GM18868 (cell line): ENCODE measurements around the gene ZNF208.
"Not testable (repeated sequence)": the region's sequence is repeated elsewhere in the genome, so short reads cannot be mapped to it uniquely, and the experiment has no call there.

Experiments
- ATAC-seq: cut with Tn5 transposase; IDR thresholded peaks from one replicate; pipeline ENCODE4 v1.9.1; 2021; ENCODE audit warnings: mild to moderate bottlenecking, moderate library complexity; ENCODE audit not compliant: unreplicated experiment

The ZNF208 gene

DNA sequence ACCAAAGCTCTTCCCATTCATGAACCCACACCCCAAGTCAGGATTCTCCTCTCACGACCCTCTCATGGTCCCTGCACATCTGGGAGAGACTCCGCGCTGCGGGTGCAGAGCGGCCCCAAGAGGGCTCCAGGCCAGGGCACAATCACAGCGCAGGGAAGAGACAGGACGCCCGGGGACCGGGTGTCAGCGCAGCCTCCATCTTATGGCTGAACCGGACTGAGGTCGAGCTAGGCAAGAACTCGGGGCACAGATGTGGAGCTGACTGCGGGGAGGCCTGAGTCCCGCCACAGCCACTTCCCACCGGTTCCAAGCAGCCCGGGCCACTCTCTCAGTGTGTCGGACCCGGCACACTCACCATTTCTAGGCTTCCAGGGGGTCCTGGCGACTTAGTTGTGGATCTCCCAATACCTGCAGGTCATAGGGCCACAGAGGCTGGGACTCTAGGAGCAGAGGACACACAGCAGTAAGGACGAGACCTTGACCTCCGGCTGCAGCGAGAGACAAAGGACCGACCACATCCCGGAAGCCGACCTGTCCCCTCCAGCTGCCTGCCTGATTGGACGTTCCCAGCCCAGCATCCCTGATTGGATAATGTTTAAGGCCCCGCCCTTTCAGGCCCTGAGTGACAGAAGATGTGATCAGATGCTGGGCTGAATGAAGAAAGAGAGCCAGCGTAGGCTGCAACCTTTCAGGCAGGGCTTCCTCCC lies at the start of gene ZNF208:
Gene ZNF208, minus strand, starts transcription at position 507 of the 707 bp plus-strand sequence. Its CDS starts 149 bp downstream, at position 358.
- not testable (repeated sequence) for ATAC-seq

DNA sequence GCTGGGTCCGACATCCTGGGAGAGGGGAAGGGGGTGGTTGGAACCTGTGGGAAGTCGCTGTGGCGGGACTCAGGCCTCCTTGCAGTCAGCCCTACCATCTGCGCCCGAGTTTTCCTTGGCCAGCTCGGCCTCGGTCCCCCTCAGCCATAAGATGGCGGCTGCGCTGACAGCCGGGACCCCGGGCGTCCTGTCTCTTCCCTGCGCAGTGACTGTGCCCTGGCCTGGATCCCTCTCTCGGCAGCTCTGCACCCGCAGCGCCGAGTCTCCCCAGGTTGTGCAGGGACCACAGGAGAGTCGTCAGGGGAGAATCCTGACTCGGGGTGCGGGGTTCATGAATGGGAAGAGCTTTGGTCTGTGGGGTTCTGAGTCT lies 41.9 kb upstream of the ZNF208 start:
- no peak for ATAC-seq

DNA sequence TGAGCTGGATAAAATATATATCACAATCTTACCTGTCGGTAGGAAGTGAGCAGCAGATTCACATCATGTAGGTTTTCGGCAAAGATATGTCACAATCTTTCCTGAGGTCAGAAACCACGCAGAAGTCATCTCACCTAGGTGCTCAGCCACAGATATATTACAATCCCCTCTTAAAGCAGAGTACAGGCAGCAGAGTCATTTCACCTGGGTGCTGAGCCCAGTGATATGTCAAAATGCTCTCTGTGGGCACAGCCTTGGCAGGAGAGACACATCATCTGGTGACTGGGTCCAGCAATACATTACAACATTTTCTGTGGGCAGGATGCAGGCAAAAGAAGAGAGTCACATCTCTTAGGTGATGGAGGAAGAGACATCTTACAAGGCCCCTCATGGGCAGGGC lies 30.4 kb upstream of the ZNF208 start:
- ATAC-seq, result not testable (repeated sequence)

DNA sequence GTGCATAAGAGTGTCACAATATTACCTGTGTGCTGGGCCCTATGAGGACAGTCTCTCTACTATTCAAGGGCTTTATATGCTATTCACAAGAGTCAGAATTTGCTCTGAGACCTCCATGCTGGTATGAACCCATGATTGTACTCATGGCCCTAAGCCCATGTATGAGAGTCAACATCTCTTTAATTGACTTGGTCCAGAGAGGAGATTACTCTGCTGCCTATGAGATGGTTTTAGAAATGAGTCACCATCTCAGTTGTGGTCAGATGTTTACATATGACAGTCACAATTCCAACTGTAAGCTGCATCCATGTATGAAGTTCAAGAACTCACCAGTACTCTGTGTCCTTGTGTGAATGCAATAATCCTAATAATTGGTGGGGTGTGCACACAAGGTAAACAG lies 19.9 kb upstream of the ZNF208 start:
- no peak for ATAC-seq

DNA sequence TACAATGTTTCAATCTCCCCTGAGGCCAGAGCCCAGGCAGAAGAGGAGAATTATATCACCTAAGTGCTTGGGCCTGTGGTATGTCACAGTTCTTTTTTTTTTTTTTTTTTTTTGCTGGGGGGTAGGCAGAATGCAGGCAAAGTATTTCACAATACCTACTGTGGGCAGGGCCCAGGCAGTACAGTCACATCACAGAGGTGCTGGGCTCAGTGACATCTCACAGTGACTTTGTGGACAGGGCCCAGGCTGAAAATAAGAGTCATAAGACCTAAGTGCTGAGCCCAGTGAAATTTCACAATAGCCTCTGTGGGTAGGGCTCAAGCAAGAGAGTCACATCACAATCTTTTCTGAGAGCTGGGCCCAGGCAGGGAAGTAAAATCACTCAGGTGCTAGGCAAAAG lies 15.9 kb upstream of the ZNF208 start:
- no peak for ATAC-seq

DNA sequence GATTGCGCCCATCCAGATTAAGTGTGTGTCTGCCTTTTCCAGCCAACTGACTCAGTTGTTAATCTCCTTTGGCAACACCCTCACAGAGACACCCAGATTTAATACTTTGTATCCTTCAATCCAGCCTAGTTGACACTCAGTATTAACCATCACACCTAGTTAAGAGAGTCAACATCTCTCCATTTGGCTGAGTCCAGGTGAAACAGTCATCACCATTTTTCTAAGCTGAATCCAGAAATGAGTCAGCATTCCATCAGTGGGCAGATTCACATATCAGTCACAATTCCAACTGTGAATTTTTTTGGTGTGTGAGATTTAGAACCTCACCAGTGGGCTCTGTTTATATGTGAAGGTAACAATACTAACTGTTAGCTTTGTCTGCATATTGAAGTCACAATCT lies 14.8 kb upstream of the ZNF208 start:
- ATAC-seq, result not testable (repeated sequence)

DNA sequence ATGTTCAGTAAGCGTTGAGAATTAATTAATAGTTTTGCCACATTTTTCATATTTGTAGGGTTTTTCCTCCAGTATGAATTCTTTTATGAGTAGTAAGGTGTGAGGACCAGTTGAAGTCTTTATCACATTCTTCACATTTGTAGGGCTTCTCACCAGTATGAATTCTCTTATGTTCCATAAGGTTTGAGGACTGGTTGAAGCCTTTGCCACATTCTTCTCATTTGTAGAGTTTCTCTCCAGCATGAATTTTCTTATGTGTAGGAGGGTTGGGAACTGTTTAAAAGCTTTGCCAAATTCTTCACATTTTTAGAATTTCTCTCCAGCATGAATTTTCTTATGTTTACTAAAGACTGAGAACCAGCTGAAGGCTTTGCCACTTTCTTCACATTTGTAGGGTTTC lies 40.3 kb downstream of the ZNF208 start:
- ATAC-seq, result no peak

DNA sequence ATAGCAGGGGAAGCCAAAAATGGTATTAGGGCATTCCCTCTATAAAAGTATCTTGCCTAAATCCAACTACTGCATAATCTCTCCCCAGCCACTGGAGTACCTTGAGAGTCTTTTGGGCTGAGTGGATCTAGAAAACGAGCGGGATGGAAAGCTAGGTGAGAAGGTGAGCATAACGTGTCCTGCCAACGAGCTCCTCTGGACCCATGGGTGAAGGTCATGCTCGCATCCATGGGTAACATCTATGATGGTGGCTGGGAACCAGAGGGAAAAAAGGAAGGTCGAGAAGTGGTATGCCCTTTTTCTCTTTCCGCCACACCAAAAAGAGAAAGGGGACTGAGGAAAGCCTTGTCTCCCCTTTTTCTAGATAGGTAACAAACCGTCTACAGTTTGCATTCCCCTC lies 63.0 kb downstream of the ZNF208 start:
- no peak for ATAC-seq

DNA sequence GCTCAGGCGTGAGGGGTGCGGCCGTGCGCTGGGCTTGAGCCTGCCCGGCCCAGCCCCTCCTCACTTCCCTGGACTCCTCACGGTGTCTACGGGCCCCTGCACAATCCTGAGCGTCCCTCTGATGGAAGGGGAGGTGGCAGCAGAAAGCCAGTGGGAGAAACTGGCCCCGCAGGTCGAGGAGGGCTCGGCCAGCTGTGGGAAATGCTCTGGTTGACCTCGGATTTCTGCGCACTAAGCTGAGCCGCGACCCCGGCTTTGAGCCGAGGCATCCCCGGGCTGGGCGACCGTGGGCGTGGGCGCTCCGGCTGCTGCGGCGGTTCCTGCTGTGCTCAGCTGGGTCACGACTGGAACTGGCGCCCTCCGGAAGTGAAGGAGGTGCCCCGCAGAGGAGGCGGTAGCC lies 70.1 kb downstream of the ZNF208 start:
- ATAC-seq, result no peak

DNA sequence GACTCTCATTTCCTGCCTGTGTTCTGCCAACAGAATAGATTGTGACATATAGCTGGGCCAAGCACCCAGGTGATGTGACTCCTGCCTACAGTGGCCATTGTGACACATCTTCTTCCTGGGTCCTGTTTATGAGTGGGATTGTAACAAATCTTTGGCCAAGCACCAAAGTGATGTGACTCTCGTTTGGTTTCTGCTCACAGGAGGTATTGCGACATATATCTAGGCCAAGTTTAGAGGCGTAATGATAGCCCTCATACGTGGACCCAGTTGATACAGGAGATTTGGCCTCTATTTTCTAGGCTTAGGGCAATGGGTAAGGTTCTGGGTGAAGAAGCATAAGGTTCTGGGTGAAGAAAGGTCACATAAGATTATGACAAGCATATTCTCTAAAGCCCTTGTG lies 76.2 kb downstream of the ZNF208 start:
- no peak for ATAC-seq

DNA sequence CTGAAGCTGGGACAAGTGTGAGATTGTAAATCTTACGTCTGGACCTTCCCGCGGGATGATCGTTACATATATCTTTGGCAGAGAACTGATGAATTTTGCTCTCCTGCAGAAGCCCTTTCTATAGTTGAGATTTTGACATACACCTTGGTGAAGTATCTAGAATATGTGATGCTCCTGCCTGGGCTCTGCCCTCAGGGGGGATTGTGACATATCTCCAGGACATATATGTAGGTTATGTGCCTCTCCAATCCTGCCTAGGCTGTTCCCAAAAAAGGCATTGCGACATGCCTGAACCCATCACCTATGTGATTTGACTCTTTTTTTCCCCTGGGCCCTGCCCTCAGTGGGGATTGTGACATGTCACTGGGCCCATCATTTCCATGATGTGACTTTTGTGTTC lies 76.6 kb downstream of the ZNF208 start:
- ATAC-seq, result no peak

DNA sequence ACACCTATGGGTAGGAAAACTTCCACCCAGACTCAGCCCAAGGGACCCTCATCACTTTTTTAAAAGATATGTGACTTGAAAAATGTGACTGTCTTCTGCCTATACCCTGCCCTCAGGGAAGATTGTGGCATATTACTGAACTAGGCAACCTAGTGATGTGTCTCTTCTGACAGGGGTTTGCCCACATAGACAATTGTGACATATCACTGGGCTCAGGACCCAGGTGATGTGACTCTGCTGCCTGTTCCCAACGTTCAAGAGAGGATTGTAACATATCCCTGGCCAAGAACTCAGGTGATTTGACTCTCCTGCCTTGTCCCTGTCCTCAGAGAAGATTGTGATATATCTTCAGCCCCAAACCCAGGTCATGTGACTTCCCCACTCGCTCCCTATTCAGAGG lies 88.5 kb downstream of the ZNF208 start:
- no peak for ATAC-seq

DNA sequence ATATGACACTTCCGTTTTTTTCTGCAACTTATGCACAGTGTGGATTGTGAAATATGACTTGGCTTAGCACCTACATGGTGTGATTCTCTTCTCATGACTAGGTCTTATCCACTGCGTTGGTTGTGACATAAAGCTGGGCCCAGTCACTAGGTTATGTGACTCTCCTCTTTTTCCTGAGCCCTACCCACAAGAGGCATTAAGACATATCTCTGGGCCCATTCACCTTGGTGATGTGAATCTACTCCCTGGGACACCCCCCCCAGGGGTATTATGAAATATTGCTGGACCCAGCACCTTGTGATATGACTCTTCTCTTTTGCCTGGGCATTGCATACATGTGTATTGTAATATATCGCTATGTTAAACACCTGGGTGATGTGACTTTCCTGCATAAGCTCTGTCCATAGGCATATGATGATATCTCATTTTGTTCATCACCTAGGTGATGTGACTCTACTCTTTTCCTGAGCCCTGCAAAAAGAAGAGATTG lies 89.0 kb downstream of the ZNF208 start:
- no peak for ATAC-seq

DNA sequence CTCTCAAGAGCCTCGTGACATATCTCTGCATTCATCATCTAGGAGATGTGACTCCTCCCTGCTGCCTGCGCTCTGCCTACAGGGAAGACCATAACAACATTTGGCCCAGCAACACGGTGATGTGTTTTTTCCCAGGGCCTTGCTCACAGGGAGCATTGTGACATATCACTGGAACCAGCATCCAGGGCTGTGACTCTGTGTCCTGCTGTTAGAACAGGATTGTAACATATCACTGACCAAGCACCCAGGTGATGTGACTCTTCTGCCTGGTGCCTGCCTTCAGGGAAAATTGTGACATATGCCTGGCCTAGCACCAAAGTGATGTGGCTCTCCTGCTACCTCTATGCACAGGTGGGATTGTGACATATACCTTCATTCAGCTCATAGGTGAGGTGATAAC lies 95.3 kb downstream of the ZNF208 start:
- no peak for ATAC-seq

DNA sequence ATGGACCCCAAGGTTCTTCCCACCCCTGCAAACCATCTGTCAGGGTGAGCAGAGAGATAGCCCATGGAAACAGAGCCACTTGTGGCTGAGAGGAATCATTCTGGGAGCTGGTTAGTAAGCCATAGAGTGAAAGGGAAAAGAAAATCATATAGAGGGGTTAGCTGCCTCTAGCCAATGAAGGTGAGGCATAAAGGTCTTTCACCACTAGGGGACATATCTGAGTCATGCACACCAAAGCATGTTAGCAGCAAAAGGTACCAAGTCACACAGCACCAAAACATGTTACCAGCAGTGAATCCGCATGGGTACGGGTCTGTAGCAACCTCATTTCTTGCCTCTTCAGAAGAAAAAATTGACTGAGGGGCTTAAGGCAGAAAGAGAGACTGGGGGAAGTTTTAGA lies 98.1 kb downstream of the ZNF208 start:
- ATAC-seq, result no peak

DNA sequence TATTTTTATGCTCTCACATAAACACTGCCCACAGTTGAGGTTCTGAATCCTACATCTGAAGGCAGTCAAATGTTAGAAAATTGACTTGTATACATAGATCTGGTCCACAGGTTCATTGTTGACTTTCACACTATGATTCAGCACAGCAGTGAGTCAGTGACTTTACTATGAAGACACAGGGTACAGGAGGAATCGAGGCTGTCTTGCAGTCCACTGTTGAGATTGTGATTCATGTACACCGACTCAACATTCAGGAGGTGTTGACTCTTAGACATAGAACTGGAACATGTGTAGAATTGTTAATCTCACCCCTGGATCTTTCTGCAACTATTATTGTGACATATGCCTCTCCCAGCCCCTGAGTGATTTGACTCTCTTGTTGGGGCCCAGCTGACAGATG lies 100.4 kb downstream of the ZNF208 start:
- ATAC-seq, result no peak

DNA sequence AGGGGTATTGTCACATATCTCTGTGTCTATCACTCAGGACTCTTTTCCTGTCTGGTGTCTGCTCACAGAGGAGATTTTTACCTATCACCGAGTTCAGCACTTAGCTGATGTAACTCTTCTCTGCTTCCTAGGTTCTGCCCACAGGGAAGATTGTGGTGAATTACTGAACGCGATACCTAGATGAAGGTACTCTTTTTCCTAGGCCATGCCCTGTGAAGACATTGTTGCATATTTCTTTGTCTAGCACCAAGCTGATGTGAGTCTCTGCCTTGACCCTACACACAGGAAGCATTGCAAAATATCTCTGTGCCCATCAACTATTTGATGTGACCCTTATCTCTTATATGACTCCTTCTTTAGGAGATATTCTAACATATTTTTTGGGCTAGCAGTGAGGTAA lies 102.7 kb downstream of the ZNF208 start:
- ATAC-seq, result no peak

DNA sequence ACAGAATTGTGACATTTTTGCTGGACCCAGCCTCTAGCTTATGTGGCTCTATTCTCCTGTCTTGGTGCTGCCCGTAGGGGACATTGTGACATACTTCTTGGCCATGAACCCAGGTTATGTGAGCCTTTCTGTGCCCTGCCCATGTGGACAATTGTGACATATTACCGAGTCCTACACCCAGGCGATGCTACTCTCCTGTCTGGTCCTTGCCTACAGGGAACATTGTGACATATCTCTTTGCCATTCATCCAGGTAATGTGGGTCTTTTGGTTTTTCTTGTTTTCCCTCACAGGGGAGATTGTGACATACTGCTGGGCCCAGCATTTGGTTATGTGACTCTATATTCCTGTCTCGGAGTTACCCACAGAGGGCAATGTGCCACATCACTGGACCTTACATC lies 103.2 kb downstream of the ZNF208 start:
- no peak for ATAC-seq

DNA sequence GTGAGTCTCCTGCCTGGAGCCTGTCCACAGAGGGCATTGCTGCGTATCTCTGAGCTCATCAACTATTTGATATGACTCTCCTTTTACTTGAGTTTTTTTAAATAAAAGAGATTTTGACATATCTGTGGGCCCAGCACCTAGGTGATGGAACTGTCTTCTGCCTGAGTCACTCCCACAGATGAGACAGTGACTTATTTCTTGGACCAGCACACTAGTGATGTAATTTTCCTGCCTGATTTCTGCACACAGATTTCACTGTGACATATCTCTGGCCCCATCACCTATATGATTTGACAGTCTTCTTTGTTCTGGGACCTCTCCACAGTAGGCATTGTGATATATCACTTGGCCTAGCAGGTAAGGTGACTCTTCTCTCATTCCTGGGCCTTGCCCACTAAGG lies 108.2 kb downstream of the ZNF208 start:
- ATAC-seq, result no peak

DNA sequence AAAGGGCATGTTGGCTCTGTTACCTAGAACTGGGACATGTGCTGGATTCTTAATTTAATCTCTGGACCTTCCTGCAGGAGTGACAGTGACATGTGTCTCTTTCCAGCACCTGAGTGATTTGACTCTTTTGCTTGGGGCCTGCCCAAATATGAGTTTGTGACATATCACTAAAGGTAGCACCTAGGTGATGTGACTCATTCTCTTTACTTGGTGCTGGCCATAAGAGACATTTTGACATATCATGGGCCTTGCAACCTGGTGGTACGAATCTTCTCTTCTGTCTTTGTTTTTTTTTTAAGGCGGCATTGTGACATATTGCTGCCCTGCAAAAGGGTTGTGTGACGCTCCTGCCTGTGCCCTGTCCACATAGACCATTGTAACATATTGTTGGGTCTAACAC lies 108.9 kb downstream of the ZNF208 start:
- no peak for ATAC-seq

DNA sequence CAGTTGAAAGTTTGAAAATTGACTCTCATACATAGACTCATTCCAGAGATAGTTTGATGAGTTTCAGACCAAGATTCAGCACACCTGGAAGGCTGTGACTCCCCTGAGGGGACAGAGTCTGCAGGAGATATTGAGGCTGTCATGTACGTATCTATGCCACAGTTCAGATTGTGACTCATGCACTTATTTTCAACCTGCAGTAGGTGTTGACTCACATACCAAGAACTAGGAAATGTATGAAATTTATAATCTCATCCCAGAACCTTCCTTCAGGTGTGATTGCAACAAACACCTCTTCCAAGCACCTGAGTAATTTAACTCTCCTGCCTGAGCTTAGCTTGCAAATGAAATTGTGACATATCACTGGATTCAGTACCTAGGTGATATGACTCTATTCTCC lies 110.3 kb downstream of the ZNF208 start:
- no peak for ATAC-seq

DNA sequence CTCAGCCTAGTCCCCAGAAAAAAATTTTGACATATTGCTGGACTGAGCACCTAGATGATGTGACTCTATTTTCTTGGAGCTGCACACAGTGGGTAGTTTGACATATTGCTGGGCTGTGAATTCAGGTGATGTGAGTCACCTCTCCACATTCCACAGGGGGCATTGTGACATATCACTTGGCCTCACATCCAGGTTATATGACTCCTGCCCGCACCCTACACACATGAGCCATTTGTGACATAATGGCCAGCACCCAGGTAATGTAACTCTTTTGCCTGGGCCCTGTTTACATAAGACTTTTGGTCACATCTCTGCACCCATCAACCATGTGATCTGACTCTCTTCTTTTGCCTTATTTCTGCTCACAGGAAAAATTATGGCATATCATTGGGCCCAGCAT lies 119.7 kb downstream of the ZNF208 start:
- ATAC-seq, result no peak

DNA sequence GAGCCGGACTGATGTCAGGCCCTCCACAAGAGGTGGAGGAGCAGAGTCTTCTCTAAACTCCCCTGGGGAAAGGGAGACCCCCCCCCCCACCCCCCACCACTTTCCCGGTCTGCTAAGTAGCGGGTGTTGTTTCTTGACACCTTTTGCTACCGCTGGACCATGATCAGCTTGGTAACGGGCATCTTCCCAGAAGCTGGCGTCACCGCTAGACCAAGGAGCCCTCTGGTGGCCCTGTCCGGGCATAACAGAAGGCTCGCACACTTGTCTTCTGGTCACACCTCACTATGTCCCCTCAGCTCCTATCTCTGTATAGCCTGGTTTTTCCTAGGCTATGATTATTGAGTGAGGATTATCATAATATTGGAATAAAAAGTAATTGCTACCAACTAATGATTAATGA lies 120.7 kb downstream of the ZNF208 start:
- ATAC-seq, result not testable (repeated sequence)
